Neural cell (in vitro differentiated cells): Measurements from ENCODE around the gene TMC2.
"Not testable (repeated sequence)": the region's sequence is repeated elsewhere in the genome, so short reads cannot be mapped to it uniquely, and the experiment has no call there.

Experiments used
- EZH2 ChIP-seq: fragments of 200-600, 300-800 bp; shearing (Covaris generic), sonication (generic); IDR thresholded peaks from 2 replicates; pipeline ENCODE4 v1.6.1; 2014; ENCODE audit warnings: antibody characterized with exemption, low read length, borderline replicate concordance, mild to moderate bottlenecking; ENCODE audit not compliant: insufficient read depth, poor library complexity, severe bottlenecking
- POLR2AphosphoS5 ChIP-seq: IDR thresholded peaks from 2 replicates; pipeline ENCODE4 v1.6.1; 2012
- RAD21 ChIP-seq: fragments of 450-650 bp; conservative IDR thresholded peaks from 2 replicates; pipeline ENCODE4 v1.6.1; 2014; ENCODE audit warnings: antibody characterized with exemption, mild to moderate bottlenecking, moderate library complexity
- SMC3 ChIP-seq: fragments of 450-650 bp; conservative IDR thresholded peaks from 2 replicates; pipeline ENCODE4 v1.6.1; 2014; ENCODE audit warnings: antibody characterized with exemption, mild to moderate bottlenecking, moderate library complexity; ENCODE audit not compliant: poor library complexity
- TAF1 ChIP-seq: IDR thresholded peaks from 2 replicates; pipeline ENCODE4 v1.6.1; 2012; ENCODE audit warnings: low read depth
- TF ChIP-seq, protein P1 (sequence below): fragments of 450-650 bp; IDR thresholded peaks from 2 replicates; pipeline ENCODE4 v1.5.1; 2014; ENCODE audit warnings: antibody characterized with exemption, mild to moderate bottlenecking, moderate library complexity; ENCODE audit not compliant: poor library complexity, severe bottlenecking
- TF ChIP-seq, protein P2 (sequence below): IDR thresholded peaks from 2 replicates; pipeline ENCODE4 v1.6.1; 2012; ENCODE audit warnings: borderline replicate concordance

DNA sequence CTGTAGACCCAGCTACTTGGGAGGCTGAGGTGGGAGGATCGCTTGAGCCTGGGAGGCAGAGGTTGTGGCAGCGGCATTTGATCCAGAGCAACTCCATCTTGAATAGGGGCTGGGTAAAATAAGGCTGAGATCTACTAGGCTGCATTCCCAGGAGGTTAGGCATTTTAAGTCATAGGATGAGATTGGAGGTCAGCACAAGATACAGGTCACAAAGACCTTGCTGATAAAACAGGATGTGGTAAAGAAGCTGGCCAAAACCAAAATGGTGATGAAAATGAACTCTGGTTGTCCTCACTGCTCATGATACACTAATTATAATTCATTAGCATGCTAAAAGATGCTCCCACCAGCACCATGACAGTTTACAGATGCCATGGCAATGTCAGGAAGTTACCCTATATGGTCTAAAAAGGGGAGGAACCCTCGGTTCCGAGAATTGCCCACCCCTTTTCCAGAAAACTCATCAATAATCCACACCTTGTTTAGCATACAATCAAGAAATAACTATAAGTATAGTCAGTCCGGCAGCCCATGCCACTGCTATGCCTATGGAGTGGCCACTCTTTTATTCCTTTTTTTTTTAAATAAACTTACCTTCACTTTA, 13.4 kb upstream of the TMC2 start:
- not testable (repeated sequence) for TF ChIP-seq EZH2, RAD21, POLR2AphosphoS5, SMC3, TAF1
- TF ChIP-seq, protein P1, sequence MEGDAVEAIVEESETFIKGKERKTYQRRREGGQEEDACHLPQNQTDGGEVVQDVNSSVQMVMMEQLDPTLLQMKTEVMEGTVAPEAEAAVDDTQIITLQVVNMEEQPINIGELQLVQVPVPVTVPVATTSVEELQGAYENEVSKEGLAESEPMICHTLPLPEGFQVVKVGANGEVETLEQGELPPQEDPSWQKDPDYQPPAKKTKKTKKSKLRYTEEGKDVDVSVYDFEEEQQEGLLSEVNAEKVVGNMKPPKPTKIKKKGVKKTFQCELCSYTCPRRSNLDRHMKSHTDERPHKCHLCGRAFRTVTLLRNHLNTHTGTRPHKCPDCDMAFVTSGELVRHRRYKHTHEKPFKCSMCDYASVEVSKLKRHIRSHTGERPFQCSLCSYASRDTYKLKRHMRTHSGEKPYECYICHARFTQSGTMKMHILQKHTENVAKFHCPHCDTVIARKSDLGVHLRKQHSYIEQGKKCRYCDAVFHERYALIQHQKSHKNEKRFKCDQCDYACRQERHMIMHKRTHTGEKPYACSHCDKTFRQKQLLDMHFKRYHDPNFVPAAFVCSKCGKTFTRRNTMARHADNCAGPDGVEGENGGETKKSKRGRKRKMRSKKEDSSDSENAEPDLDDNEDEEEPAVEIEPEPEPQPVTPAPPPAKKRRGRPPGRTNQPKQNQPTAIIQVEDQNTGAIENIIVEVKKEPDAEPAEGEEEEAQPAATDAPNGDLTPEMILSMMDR = not testable (repeated sequence)
- TF ChIP-seq, protein P2, sequence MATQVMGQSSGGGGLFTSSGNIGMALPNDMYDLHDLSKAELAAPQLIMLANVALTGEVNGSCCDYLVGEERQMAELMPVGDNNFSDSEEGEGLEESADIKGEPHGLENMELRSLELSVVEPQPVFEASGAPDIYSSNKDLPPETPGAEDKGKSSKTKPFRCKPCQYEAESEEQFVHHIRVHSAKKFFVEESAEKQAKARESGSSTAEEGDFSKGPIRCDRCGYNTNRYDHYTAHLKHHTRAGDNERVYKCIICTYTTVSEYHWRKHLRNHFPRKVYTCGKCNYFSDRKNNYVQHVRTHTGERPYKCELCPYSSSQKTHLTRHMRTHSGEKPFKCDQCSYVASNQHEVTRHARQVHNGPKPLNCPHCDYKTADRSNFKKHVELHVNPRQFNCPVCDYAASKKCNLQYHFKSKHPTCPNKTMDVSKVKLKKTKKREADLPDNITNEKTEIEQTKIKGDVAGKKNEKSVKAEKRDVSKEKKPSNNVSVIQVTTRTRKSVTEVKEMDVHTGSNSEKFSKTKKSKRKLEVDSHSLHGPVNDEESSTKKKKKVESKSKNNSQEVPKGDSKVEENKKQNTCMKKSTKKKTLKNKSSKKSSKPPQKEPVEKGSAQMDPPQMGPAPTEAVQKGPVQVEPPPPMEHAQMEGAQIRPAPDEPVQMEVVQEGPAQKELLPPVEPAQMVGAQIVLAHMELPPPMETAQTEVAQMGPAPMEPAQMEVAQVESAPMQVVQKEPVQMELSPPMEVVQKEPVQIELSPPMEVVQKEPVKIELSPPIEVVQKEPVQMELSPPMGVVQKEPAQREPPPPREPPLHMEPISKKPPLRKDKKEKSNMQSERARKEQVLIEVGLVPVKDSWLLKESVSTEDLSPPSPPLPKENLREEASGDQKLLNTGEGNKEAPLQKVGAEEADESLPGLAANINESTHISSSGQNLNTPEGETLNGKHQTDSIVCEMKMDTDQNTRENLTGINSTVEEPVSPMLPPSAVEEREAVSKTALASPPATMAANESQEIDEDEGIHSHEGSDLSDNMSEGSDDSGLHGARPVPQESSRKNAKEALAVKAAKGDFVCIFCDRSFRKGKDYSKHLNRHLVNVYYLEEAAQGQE = not testable (repeated sequence)
